HEK293 (cell line): ENCODE results near the gene BNC1.

Experiments used
- CTCF ChIA-PET: fragments of 350-600 bp; formaldehyde crosslinking; extraction: SDS; loops from one replicate; lab custom pipeline; 2021; ENCODE audit warnings: antibody characterized with exemption; lab: Yijun Ruan, JAX
- POLR2A ChIA-PET: fragments of 300-600 bp; formaldehyde crosslinking; extraction: SDS; loops from one replicate; lab custom pipeline; 2020; ENCODE audit warnings: antibody characterized with exemption, inconsistent platforms; lab: Yijun Ruan, JAX
- H3K27ac ChIP-seq: fragments of 200-500 bp; sonication (Bioruptor generic); 2 replicates; pipeline ENCODE4 v1.5.1; 2014; ENCODE audit warnings: low read depth, low read length, control low read depth, inconsistent platforms; ENCODE audit errors: extremely low read depth
- H3K36me3 ChIP-seq, 2 experiments: fragments of 200-500 bp in 1 of 2; sonication (Bioruptor generic) in 1 of 2; 1 replicate in 1 of 2; 2 replicates in 1 of 2; pipeline ENCODE4 v1.5.1; 2014 to 2017; ENCODE audit warnings: inconsistent platforms in 2 of 2, low read length in 2 of 2; ENCODE audit not compliant: control insufficient read depth in 2 of 2, insufficient read depth in 1 of 2
- H3K4me1 ChIP-seq: fragments of 200-500 bp; sonication (Bioruptor generic); 2 replicates; pipeline ENCODE4 v1.5.1; 2014; ENCODE audit warnings: mild to moderate bottlenecking, low read length, inconsistent platforms; ENCODE audit not compliant: control insufficient read depth, insufficient read depth
- H3K4me3 ChIP-seq: 2 replicates; pipeline ENCODE4 v1.5.1; 2011; ENCODE audit warnings: low read depth, mild to moderate bottlenecking, control low read depth, low read length, moderate library complexity
- H3K9me3 ChIP-seq: fragments of 200-500 bp; sonication (Bioruptor generic); 2 replicates; pipeline ENCODE4 v1.5.1; 2014; ENCODE audit warnings: low read depth, low read length, inconsistent platforms; ENCODE audit not compliant: control insufficient read depth, insufficient read depth
- ELK4 ChIP-seq: IDR thresholded peaks from 2 replicates; pipeline ENCODE4 v1.6.1; 2011; ENCODE audit warnings: mild to moderate bottlenecking, low read depth, low read length, borderline replicate concordance
- GLI4 ChIP-seq: fragments of 450-650 bp; formaldehyde crosslinking; IDR thresholded peaks from 2 replicates; pipeline ENCODE4 v1.5.1; 2016; ENCODE audit warnings: missing biosample characterization, missing genetic modification characterization
- GLIS2 ChIP-seq: fragments of 450-650 bp; formaldehyde crosslinking; IDR thresholded peaks from 2 replicates; pipeline ENCODE4 v1.5.1; 2016; ENCODE audit warnings: missing biosample characterization, missing genetic modification characterization
- IKZF3 ChIP-seq: fragments of 450-650 bp; IDR thresholded peaks from 2 replicates; pipeline ENCODE4 v1.5.0; 2018; ENCODE audit warnings: missing biosample characterization, mild to moderate bottlenecking, missing genetic modification characterization, moderate library complexity
- KLF7 ChIP-seq: fragments of 450-650 bp; formaldehyde crosslinking; IDR thresholded peaks from 2 replicates; pipeline ENCODE4 v1.5.1; 2016; ENCODE audit warnings: missing biosample characterization, missing genetic modification characterization, borderline replicate concordance
- PBX3 ChIP-seq: sonication (generic); formaldehyde crosslinking; IDR thresholded peaks from 2 replicates; pipeline ENCODE4 v1.8.1; 2022; ENCODE audit warnings: mild to moderate bottlenecking, moderate library complexity, missing genetic modification reagents
- RBAK ChIP-seq: fragments of 450-650 bp; formaldehyde crosslinking; IDR thresholded peaks from 2 replicates; pipeline ENCODE4 v1.5.1; 2016; ENCODE audit warnings: missing biosample characterization, missing genetic modification characterization
- WT1 ChIP-seq: fragments of 450-650 bp; formaldehyde crosslinking; IDR thresholded peaks from 2 replicates; pipeline ENCODE4 v1.5.1; 2016; ENCODE audit warnings: missing biosample characterization, missing genetic modification characterization
- ZNF138 ChIP-seq: fragments of 450-650 bp; formaldehyde crosslinking; IDR thresholded peaks from 2 replicates; pipeline ENCODE4 v1.5.1; 2016; ENCODE audit warnings: missing biosample characterization, missing genetic modification characterization, borderline replicate concordance
- ZNF140 ChIP-seq: fragments of 450-650 bp; formaldehyde crosslinking; IDR thresholded peaks from 2 replicates; pipeline ENCODE4 v1.5.1; 2016; ENCODE audit warnings: missing biosample characterization, missing genetic modification characterization
- ZNF169 ChIP-seq: fragments of 450-650 bp; formaldehyde crosslinking; IDR thresholded peaks from 2 replicates; pipeline ENCODE4 v1.5.1; 2016; ENCODE audit warnings: missing biosample characterization, missing genetic modification characterization
- ZNF184 ChIP-seq: fragments of 450-650 bp; IDR thresholded peaks from 2 replicates; pipeline ENCODE4 v1.5.1; 2018; ENCODE audit warnings: missing biosample characterization, mild to moderate bottlenecking, missing genetic modification characterization
- ZNF221 ChIP-seq: fragments of 450-650 bp; formaldehyde crosslinking; IDR thresholded peaks from 2 replicates; pipeline ENCODE4 v1.5.1; 2017; ENCODE audit warnings: missing biosample characterization, missing genetic modification characterization, borderline replicate concordance
- ZNF248 ChIP-seq: fragments of 450-650 bp; formaldehyde crosslinking; IDR thresholded peaks from 2 replicates; pipeline ENCODE4 v1.5.1; 2017; ENCODE audit warnings: missing biosample characterization, missing genetic modification characterization
- ZNF292 ChIP-seq: fragments of 450-650 bp; formaldehyde crosslinking; IDR thresholded peaks from 2 replicates; pipeline ENCODE4 v1.5.1; 2016; ENCODE audit warnings: low read depth, missing biosample characterization, missing genetic modification characterization, borderline replicate concordance
- ZNF341 ChIP-seq: fragments of 450-650 bp; formaldehyde crosslinking; IDR thresholded peaks from 2 replicates; pipeline ENCODE4; 2016; ENCODE audit warnings: low read depth, missing biosample characterization, missing genetic modification characterization
- ZNF473 ChIP-seq: fragments of 450-650 bp; formaldehyde crosslinking; IDR thresholded peaks from 2 replicates; pipeline ENCODE4 v1.5.1; 2017; ENCODE audit warnings: missing biosample characterization, missing genetic modification characterization
- ZNF558 ChIP-seq: fragments of 450-650 bp; formaldehyde crosslinking; IDR thresholded peaks from 2 replicates; pipeline ENCODE4 v1.5.1; 2016; ENCODE audit warnings: missing biosample characterization, missing genetic modification characterization
- ZNF600 ChIP-seq: fragments of 450-650 bp; formaldehyde crosslinking; IDR thresholded peaks from 2 replicates; pipeline ENCODE4 v1.5.1; 2016; ENCODE audit warnings: missing biosample characterization, missing genetic modification characterization
- ZNF701 ChIP-seq: fragments of 450-650 bp; formaldehyde crosslinking; IDR thresholded peaks from 2 replicates; pipeline ENCODE4 v1.5.1; 2016; ENCODE audit warnings: missing biosample characterization, missing genetic modification characterization
- ZNF747 ChIP-seq: fragments of 450-650 bp; formaldehyde crosslinking; IDR thresholded peaks from 2 replicates; pipeline ENCODE4 v1.5.1; 2016; ENCODE audit warnings: missing biosample characterization, missing genetic modification characterization
- ZSCAN5A ChIP-seq: fragments of 450-650 bp; formaldehyde crosslinking; IDR thresholded peaks from 2 replicates; pipeline ENCODE4 v1.5.1; 2016; ENCODE audit warnings: missing biosample characterization, missing genetic modification characterization
- ZXDB ChIP-seq: fragments of 450-650 bp; formaldehyde crosslinking; IDR thresholded peaks from 2 replicates; pipeline ENCODE4 v1.5.1; 2016; ENCODE audit warnings: missing biosample characterization, missing genetic modification characterization
- TF ChIP-seq, protein P1 (sequence below): fragments of 450-650 bp; formaldehyde crosslinking; IDR thresholded peaks from 2 replicates; pipeline ENCODE4 v1.5.1; 2016; ENCODE audit warnings: missing biosample characterization, missing genetic modification characterization

The BNC1 gene

GRCh38 chr15:83324799-83325198 lies 40.3 kb upstream of the BNC1 start:
- Histone ChIP-seq H3K4me3 (no peak overlapping the region), H3K27ac (no peak overlapping the region), H3K36me3 (no peaks in the 10 kb centered on the region), H3K9me3 (no peaks in the 10 kb centered on the region), H3K4me1 (no peaks in the 10 kb centered on the region)
- ChIA-PET POLR2A (no interaction called here), CTCF (no interaction called here)
- TF ChIP-seq ZXDB = no peak
- TF ChIP-seq ZNF701 = no peak
- no peak for TF ChIP-seq ZNF600 (tag by site-specific recombination)
- no peak for TF ChIP-seq ZNF184 (tag by site-specific recombination)
- no peak for TF ChIP-seq ZNF292 (tag by site-specific recombination)
- no peak for TF ChIP-seq WT1 (tag by site-specific recombination)
- TF ChIP-seq ZSCAN5A = no peak
- no peak for TF ChIP-seq ZNF138 (tag by site-specific recombination)
- TF ChIP-seq GLI4 (tag by site-specific recombination) = no peak
- no peak for TF ChIP-seq ZNF221 (tag by site-specific recombination)
- TF ChIP-seq ZNF248 (tag by site-specific recombination) = no peak
- no peak for TF ChIP-seq RBAK (tag by site-specific recombination)
- no peak for TF ChIP-seq ZNF473

GRCh38 chr15:83323296-83323711 lies 38.8 kb upstream of the BNC1 start:
- CTCF ChIA-PET = interaction anchor here (0.7 kb wide), 1 partner anchor 95 kb away, joined by 3 read pairs; no protein-coding TSS in a partner anchor
- H3K36me3 ChIP-seq = no peaks in the 10 kb centered on the region
- H3K9me3 ChIP-seq = peaks cover 5% of the 10 kb centered on the region; the same call in 1 of the 2 replicates
- H3K4me3 ChIP-seq = no peak overlapping the region
- POLR2A ChIA-PET = no interaction called here
- H3K4me1 ChIP-seq = no peaks in the 10 kb centered on the region
- TF ChIP-seq GLIS2 = no peak
- no peak for TF ChIP-seq ZNF558 (tag by site-specific recombination)
- TF ChIP-seq KLF7 = no peak
- no peak for TF ChIP-seq PBX3 (CRISPR knock-in tag)
- TF ChIP-seq, protein P1, sequence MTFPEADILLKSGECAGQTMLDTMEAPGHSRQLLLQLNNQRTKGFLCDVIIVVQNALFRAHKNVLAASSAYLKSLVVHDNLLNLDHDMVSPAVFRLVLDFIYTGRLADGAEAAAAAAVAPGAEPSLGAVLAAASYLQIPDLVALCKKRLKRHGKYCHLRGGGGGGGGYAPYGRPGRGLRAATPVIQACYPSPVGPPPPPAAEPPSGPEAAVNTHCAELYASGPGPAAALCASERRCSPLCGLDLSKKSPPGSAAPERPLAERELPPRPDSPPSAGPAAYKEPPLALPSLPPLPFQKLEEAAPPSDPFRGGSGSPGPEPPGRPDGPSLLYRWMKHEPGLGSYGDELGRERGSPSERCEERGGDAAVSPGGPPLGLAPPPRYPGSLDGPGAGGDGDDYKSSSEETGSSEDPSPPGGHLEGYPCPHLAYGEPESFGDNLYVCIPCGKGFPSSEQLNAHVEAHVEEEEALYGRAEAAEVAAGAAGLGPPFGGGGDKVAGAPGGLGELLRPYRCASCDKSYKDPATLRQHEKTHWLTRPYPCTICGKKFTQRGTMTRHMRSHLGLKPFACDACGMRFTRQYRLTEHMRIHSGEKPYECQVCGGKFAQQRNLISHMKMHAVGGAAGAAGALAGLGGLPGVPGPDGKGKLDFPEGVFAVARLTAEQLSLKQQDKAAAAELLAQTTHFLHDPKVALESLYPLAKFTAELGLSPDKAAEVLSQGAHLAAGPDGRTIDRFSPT (tag by site-specific recombination) = no peak
- no peak for TF ChIP-seq ZNF747 (tag by site-specific recombination)
- no peak for TF ChIP-seq IKZF3 (tag by site-specific recombination)
- no peak for TF ChIP-seq ELK4
- no peak for TF ChIP-seq ZNF140 (tag by site-specific recombination)
- no peak for TF ChIP-seq ZNF341
- TF ChIP-seq ZNF169 (tag by site-specific recombination) = no peak
- TF ChIP-seq, all 188 proteins: peak for 0
- no peak overlapping the region for H3K27ac ChIP-seq
